Central memory CD8-positive, alpha-beta T cell (primary cell): ENCODE measurements around the gene TLR3.
A peak's percentile ranks its signal among the peaks of the same experiment; 100 is the strongest.

Experiments
- ATAC-seq: fragments of 150-1000 bp; cut with Tn5 transposase; replicated peaks from 2 replicates; pipeline ENCODE4 v1.10.0; 2022; ENCODE audit warnings: mild to moderate bottlenecking, moderate FRiP score, moderate number of reproducible peaks; ENCODE audit not compliant: poor library complexity, severe bottlenecking; ENCODE audit errors: extremely low read depth
- DNase-seq, 2 donors: peaks; one replicate each; pipeline ENCODE4 v3.0.0; 2021; ENCODE audit warnings: low spot score in 2 of 2
- H3K27ac Mint-ChIP-seq: one replicate; pipeline ENCODE4 v1.8.0; 2022; ENCODE audit warnings: low read depth, mild to moderate bottlenecking, moderate library complexity, mixed read lengths
- H3K27me3 Mint-ChIP-seq: one replicate; pipeline ENCODE4 v1.8.0; 2022; ENCODE audit warnings: mixed read lengths
- H3K36me3 Mint-ChIP-seq: one replicate; pipeline ENCODE4 v1.8.0; 2022; ENCODE audit warnings: mild to moderate bottlenecking, moderate library complexity, mixed read lengths; ENCODE audit not compliant: insufficient read depth
- H3K4me1 Mint-ChIP-seq: one replicate; pipeline ENCODE4 v1.8.0; 2022; ENCODE audit warnings: mixed read lengths
- H3K4me3 Mint-ChIP-seq: one replicate; pipeline ENCODE4 v1.8.0; 2022; ENCODE audit warnings: mild to moderate bottlenecking, moderate library complexity, mixed read lengths
- H3K9me3 Mint-ChIP-seq: one replicate; pipeline ENCODE4 v1.8.0; 2022; ENCODE audit warnings: mixed read lengths

Gene TLR3

DNA sequence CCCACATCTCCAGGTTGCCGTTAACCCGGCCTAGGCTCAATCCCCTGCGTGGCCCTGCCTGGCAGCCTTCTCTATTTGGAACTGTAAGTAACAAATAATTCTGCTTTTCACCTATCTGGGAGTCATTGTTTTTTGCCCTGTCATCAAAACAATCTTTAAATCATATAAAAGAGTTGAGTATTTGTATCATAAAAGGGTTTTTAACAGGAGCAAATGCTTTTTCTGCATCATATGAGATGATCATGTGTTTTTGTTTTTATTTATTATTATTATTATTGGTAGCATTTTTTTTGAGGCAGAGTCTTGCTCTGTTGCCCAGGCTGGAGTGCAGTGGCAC, 10.0 kb upstream of the TLR3 start:
- Mint-ChIP-seq H3K27ac (peak overlapping the region; percentile 62), H3K27me3 (peaks cover 28% of the 10 kb centered on the region), H3K9me3 (peaks cover 6% of the 10 kb centered on the region), H3K4me3 (peak overlapping the region; percentile 16), H3K4me1 (peaks cover 8% of the 10 kb centered on the region), H3K36me3 (no peaks in the 10 kb centered on the region)
- ATAC-seq (no peak), DNase-seq (no peak)

DNA sequence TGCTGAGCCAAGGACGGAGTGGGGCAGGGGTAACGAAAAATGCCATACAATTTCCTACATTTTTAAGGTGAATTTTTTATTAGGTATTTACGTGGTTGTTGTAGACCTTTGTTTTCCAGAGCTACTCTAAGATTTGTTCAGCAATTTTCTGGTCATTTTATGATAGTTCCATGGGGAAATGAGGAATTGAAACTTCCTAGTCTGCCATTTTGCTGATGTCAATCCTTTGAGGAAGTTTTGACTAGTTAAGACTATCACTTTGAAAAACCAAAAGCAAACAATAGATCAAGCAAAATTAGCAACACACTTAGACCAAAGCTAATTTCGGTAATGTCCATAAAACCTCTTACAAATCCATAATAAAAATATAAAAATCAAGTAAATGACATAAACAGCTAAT, 7.0 kb upstream of the TLR3 start:
- DNase-seq (no peak), ATAC-seq (no peak)
- no peak overlapping the region for H3K27ac Mint-ChIP-seq
- peaks cover 8% of the 10 kb centered on the region for H3K4me1 Mint-ChIP-seq
- no peaks in the 10 kb centered on the region for H3K36me3 Mint-ChIP-seq
- peaks cover 6% of the 10 kb centered on the region for H3K9me3 Mint-ChIP-seq
- H3K27me3 Mint-ChIP-seq = peaks cover 30% of the 10 kb centered on the region
- H3K4me3 Mint-ChIP-seq = no peak overlapping the region

- ATAC-seq = peak; percentile 58
- Mint-ChIP-seq H3K9me3 (no peaks in the 10 kb centered on the region), H3K4me3 (peak overlapping the region; percentile 75), H3K27ac (peak overlapping the region; percentile 62), H3K4me1 (peaks cover 14% of the 10 kb centered on the region), H3K36me3 (peaks cover 4% of the 10 kb centered on the region), H3K27me3 (peaks cover 9% of the 10 kb centered on the region)
- DNase-seq = no peak
These were observed 1.1 kb upstream of the TLR3 start for GRCh38 chr4:186067757-186068385.

DNA sequence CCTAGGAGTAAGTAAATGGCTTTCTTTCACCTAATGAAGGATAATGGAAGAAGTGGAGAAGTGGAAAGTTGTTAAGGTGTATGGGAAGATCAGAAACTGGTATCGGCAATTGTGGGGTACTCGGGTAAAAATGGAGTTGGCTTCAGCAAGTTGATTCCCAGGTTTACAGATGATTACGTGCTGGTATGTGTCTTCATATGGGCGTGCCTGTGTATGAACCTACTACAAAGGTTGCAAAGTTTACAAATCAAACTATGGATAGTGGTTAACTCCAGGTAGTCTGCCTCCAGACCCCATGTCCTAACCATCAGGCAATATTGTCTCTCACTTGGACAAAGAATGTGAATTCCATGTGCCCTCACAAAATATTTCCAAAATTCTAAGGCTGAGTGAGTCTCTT, 773 bp downstream of the TLR3 start:
- H3K27ac Mint-ChIP-seq = peak overlapping the region; percentile 62
- H3K36me3 Mint-ChIP-seq = peaks cover 4% of the 10 kb centered on the region

GRCh38 chr4:186072516-186072915, 3.6 kb downstream of the TLR3 start:
- Mint-ChIP-seq H3K9me3 (no peaks in the 10 kb centered on the region), H3K27me3 (no peaks in the 10 kb centered on the region), H3K36me3 (peaks cover 7% of the 10 kb centered on the region), H3K4me3 (no peak overlapping the region), H3K27ac (no peak overlapping the region), H3K4me1 (peaks cover 22% of the 10 kb centered on the region)
- ATAC-seq = no peak
- no peak for DNase-seq

More for the DNA sequence above, 773 bp downstream of the TLR3 start:
- Mint-ChIP-seq H3K4me3 (peak overlapping the region; percentile 75), H3K9me3 (no peaks in the 10 kb centered on the region), H3K27me3 (no peaks in the 10 kb centered on the region), H3K4me1 (peaks cover 14% of the 10 kb centered on the region)
- DNase-seq = no peak
- ATAC-seq = no peak

DNA sequence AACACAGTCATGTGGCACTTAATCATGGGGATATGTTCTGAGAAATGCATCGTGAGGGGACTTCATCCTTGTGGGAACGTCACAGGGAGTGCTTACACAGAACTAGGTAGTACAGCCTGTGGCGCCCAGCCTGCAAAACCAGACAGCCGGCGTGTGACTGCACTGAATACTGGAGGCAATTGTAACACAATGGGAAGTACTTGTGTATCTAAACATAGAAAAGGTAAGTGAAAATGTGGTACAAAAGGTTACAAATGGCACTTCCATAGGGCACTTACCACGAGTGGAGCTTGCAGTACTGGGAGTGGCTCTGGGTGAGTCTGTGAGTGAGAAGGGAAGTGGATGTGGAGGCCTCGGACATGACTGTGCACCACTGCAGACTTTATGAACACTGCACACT, 5.2 kb downstream of the TLR3 start:
- DNase-seq = no peak
- Mint-ChIP-seq H3K4me1 (peaks cover 19% of the 10 kb centered on the region), H3K4me3 (no peak overlapping the region), H3K27ac (no peak overlapping the region), H3K9me3 (no peaks in the 10 kb centered on the region), H3K36me3 (peaks cover 7% of the 10 kb centered on the region), H3K27me3 (no peaks in the 10 kb centered on the region)
- ATAC-seq = no peak

- Mint-ChIP-seq H3K4me3 (no peak overlapping the region), H3K27me3 (no peaks in the 10 kb centered on the region), H3K9me3 (no peaks in the 10 kb centered on the region), H3K27ac (no peak overlapping the region), H3K36me3 (peaks cover 12% of the 10 kb centered on the region), H3K4me1 (peaks cover 8% of the 10 kb centered on the region)
- ATAC-seq = no peak
- no peak for DNase-seq
These were observed 10.2 kb downstream of the TLR3 start for GRCh38 chr4:186078981-186079638.

DNA sequence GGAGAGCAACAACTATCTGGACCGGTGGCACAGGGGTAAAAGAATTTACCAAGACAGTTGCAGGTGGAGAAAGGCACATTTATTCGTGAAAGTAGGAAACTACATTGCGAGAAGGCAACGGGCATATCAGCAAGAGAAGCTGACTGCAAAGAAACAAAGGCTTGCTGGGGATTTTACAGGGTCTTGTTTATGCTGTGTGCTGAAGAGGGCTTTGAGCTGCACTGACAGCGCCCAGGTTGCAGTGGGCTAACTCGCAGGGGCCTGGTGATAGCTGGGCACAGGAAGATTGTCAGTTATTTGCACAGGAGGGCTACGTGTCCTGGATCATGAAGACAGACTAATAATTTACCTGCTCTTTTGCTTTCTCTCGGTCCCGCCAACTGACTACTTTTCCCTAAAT, 10.7 kb downstream of the TLR3 start:
- peaks cover 12% of the 10 kb centered on the region for H3K36me3 Mint-ChIP-seq
- H3K4me1 Mint-ChIP-seq = peaks cover 8% of the 10 kb centered on the region
- no peak overlapping the region for H3K4me3 Mint-ChIP-seq

DNA sequence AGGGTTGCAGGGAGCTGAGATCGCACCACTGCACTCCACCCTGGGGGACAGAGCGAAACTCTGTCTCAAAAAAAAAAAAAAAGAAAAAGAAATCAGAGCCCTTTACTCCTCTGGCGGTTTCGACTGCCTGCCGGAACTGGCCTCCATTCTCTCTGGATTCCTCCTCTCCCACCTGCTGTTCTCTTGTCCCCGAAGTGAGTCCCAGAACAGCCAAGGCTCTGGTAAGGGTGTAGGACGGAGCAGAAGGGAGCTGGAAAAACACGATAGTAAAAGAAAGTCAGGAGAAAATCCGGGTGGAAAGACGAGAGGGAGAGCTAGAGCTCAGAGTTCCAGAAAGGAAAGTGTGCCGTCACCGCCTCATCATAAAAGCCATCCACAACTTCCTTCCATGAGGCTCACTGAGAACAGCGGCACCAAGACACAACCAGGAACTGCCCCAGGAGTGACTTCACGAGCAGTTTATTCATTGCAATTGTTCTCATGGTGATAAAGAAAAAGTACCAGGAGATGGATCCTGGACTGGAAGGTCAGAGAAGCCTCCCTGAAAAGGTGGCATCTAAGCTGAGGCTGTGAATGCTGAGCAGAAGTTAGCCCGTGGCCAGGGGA, 12.3 kb downstream of the TLR3 start:
- Mint-ChIP-seq H3K27me3 (no peaks in the 10 kb centered on the region), H3K36me3 (peaks cover 12% of the 10 kb centered on the region), H3K4me3 (no peak overlapping the region), H3K4me1 (peaks cover 8% of the 10 kb centered on the region), H3K27ac (no peak overlapping the region), H3K9me3 (no peaks in the 10 kb centered on the region)
- ATAC-seq (no peak), DNase-seq (no peak)

More for the DNA sequence above, 10.7 kb downstream of the TLR3 start:
- DNase-seq (no peak), ATAC-seq (no peak)
- Mint-ChIP-seq H3K27ac (no peak overlapping the region), H3K9me3 (no peaks in the 10 kb centered on the region), H3K27me3 (no peaks in the 10 kb centered on the region)

- ATAC-seq = no peak
- H3K9me3 Mint-ChIP-seq = no peaks in the 10 kb centered on the region
- H3K36me3 Mint-ChIP-seq = peaks cover 9% of the 10 kb centered on the region
- no peaks in the 10 kb centered on the region for H3K27me3 Mint-ChIP-seq
- H3K4me3 Mint-ChIP-seq = no peak overlapping the region
- H3K4me1 Mint-ChIP-seq = no peaks in the 10 kb centered on the region
- no peak for DNase-seq
- no peak overlapping the region for H3K27ac Mint-ChIP-seq
These were observed 13.3 kb downstream of the TLR3 start for GRCh38 chr4:186082221-186082620.

GRCh38 chr4:186088523-186088922, 19.6 kb downstream of the TLR3 start:
- ATAC-seq (no peak), DNase-seq (no peak)
- Mint-ChIP-seq H3K4me1 (no peaks in the 10 kb centered on the region), H3K27me3 (peaks cover 6% of the 10 kb centered on the region), H3K36me3 (no peaks in the 10 kb centered on the region), H3K27ac (no peak overlapping the region), H3K4me3 (no peak overlapping the region), H3K9me3 (no peaks in the 10 kb centered on the region)

- no peaks in the 10 kb centered on the region for H3K9me3 Mint-ChIP-seq
- H3K4me3 Mint-ChIP-seq = no peak overlapping the region
- no peak overlapping the region for H3K27ac Mint-ChIP-seq
- H3K4me1 Mint-ChIP-seq = no peaks in the 10 kb centered on the region
- no peak for ATAC-seq
- no peak for DNase-seq
- H3K27me3 Mint-ChIP-seq = peaks cover 16% of the 10 kb centered on the region
- no peaks in the 10 kb centered on the region for H3K36me3 Mint-ChIP-seq
These were observed 23.3 kb downstream of the TLR3 start for GRCh38 chr4:186092296-186092695.

GRCh38 chr4:186095406-186095805, 26.4 kb downstream of the TLR3 start:
- H3K36me3 Mint-ChIP-seq = no peaks in the 10 kb centered on the region
- no peak for ATAC-seq
- H3K27ac Mint-ChIP-seq = no peak overlapping the region
- H3K4me1 Mint-ChIP-seq = no peaks in the 10 kb centered on the region
- H3K9me3 Mint-ChIP-seq = no peaks in the 10 kb centered on the region
- H3K4me3 Mint-ChIP-seq = no peak overlapping the region
- no peak for DNase-seq
- peaks cover 10% of the 10 kb centered on the region for H3K27me3 Mint-ChIP-seq
